SHP77 treated with DMSO at 0.1 percent for 48 hours (cell line): ENCODE data around the gene SIM1.
A peak's percentile ranks its signal among the peaks of the same experiment; 100 is the strongest.

ENCODE experiments used
- DNase-seq: peaks from one replicate; lab custom pipeline; 2025; lab: John Stamatoyannopoulos, UW

Gene SIM1

DNA sequence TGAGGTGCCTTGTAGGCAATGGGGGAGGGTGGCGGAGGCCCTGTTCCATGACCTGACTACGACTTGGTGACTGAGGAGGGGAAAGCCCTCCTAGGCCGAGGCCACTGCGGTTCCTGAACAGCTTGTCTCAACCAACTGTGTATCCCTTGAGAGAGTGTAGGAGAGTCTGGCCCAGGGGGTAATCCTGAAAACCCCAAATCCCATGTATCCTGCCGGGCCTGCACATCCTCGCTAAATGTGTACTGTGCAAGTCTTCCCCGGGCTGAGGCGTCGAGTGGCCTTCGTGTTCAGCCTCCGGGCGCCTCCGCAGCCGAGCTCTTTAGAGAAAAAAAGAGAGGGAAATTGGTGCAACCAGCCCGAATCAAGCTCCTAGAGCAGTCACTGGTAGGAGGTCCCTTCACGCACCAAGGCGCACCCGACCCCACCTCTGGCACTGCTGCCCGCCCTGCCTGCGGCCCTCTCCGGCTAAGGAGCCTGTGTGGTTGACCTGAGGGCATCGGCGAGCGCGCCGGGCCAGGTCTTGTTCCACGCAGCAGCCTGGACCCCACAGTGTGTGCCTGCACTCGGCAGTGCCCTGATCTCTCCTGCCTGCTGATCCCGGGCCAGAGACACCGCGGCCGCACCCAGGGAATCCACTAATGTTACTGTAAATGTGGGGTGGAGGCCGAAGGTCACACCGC lies 7.3 kb downstream of the SIM1 start:
- DNase-seq, result no peak

DNA sequence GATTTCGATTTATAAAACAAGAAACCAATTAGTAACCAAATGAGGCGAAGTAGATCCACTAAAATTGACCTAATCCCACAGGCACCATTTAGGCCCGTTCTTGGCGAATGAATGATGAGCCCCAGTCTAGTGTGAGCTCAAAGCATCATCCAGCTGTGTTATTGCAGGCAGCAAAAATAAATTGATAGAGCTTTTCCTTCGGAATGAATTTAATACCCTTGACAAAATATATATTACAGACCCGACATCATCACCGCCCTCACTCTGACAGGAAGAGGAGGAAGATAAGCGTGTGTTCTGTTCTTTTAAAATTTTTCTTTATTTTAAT lies 7.8 kb downstream of the SIM1 start:
- no peak for DNase-seq

DNA sequence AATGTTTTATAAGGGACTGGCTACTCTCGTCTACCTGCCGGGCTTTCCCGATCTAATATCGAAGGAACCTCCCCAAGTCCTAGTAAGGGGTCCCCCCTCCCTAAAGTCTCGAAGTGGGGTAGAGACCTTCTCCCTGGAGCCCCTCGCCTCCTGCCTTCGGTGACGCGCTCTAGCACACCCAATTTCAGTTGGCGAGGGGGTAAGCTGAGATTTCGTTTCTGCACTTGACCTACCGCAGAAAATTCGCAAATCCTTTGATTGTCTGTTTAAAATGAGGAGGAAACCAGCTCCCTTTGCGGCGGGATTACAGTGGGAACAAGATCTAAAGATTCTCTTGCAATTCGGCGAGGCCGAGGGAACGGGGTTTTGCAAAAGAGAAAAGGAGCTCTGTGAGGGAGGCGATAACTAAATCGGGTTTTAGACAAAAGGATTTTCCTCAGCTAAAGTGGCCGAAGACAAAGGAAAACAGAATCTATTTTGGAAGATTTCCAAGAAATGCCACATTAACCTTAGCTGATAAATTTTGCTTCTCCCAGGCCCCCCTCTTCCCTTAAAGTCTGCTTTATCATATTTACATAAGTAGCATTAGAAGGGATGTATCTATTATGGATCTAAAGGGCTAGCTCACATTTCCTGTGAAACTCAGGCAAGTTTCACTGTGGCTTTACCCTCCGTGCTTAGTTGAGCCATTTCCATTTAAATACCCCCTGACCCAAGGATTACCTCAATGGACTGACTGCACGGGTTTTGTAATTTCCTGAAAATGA lies 8.4 kb downstream of the SIM1 start:
- no peak for DNase-seq

DNA sequence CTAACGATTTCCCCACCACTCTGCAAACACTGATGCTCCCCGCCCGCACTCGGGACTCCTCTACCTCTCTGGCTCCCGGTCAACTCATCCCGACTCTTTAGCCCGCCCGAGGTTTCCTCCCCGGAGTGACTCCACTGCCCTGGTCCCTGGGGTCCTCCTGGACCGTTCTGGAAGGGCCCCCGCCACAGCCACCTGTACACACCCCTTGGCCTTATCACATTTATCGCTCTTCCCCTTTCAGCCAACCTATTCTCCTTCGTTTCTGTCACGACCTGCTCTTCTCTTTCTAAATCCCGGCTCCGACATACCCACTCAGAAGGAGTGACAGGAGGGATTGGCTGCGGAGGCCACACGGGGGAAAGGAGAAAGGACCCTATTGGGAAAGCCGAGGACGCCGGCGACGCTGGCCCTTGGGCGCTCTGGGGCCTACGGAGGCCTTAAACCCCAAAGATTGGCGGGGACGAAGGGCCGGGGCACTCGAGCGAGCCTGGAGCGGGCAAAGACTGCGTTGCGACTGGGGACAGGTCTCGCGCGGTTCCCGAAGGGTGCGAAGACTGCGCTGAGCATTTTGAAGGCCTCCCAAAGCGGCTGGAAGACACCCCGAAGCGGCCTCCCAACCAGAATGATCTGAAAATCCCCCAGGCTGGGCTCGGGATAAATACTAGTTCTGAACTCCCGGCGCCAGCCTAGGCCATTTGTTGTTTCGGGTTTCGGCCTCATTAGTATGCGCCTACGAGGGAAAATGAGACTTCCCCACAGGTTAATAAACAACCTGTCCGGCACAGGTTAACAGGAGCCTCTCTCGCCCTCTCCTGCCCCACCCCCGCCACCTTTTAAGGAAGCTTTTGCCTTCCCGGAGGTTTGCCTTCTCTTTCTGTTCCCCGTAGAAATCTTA lies 9.2 kb downstream of the SIM1 start:
- DNase-seq, result no peak

DNA sequence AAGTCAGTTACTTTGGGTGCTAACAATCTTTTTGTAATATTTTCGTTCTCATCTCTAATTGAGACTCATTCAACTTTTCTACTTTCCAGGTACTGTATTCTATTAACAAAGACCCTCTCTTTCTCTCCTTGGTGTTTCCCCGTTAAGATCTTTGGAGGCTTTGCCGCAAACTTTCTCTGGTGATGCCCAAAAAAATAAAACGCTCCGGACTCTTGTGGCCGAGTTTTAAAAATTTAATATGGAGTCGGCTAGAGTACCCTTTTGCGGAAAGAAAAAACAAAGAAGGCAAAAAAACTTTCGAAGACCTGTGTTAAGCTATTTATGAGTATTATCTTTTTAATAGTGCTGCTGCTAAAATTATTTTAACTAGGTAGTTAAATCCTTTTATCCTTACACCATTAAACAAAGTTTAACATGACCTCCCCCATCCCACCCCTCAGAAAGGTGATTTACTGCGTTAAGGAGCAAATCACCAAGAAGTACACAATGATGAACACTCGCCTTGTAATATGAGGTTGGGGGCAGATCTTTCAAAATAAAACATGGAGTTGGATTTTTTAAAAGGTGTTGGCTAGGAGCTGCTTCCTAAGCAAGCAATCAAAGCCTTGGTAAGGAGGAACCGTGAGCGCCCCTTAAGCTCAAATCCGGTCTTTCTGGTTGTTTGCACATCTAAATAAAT lies 10.0 kb downstream of the SIM1 start:
- no peak for DNase-seq

DNA sequence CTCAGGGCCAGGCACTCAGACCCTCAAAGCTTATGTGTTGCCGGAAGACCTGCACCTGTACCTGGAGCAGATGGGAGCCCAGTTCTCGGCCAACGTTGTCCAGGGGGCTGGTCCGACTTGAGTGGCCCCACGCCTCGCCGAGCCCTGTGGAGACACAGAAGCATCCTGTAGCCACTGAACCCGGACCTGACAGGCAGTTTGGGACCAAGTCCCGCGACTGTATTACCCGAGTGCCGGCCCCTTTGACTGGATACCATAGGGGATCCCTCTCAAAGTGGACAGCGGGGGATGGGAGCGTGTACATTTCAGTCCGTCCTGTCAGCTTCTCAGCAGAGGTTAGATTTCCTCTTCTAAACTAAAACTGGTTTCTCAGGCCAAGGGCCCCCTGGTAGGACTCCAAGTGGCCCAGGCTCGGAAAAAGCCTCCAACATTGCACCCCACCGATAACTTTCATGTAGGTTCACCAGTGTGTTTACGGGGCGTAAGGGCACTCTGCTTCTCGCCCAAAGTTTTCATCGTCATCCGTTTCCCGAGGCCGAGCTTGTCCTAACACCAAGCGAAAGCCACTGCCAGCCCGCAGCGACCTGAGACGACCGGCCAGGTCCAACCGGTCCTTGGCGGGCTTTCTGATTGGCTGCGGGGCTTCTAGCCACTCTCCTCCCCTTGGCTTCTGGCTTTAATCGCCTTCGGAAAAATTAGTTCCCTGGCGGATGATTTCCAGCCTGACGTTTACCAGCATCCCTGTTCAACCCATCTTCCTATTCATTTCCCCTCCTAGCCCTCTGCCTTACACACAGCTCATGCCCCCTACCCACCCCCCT lies 10.8 kb downstream of the SIM1 start:
- DNase-seq, result no peak

DNA sequence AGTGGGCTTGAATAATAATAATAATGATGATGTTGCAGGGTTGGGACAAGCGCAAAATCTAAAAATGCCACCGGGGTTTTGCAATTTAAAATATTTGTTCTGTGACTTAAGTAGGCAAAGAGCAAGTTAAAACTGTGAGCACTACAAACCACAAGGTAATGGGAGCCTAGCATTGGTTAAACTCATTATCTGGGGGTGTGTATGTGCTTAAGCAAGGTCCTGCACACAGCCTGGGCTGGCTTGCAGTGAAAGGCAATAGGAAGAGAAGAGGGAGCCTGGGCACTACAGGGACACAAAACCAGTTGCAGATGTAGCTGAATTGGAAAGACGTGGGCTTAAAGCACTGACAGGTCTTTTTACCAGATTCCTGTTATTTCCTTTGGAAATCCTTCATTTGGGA lies 11.7 kb downstream of the SIM1 start:
- no peak for DNase-seq

DNA sequence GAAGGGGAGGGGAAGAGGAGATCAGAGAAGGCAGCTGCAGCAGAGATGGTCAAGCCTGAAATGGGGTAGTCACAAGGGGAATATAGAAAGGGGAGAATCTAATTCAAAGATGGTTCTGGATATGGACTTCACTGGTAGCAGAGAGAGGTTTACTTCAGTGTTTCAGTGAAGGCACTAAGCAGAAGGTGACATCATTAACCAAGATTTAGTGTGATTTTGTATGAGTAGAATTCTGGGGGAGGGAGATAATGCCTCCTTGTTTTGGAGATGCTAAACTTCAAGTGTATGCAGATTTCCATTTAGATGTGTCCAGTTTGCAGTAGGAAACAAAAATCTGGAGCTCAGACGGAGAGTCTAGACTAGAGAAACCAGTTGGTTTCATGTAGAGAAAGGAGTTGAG lies 13.1 kb downstream of the SIM1 start:
- DNase-seq, result no peak

DNA sequence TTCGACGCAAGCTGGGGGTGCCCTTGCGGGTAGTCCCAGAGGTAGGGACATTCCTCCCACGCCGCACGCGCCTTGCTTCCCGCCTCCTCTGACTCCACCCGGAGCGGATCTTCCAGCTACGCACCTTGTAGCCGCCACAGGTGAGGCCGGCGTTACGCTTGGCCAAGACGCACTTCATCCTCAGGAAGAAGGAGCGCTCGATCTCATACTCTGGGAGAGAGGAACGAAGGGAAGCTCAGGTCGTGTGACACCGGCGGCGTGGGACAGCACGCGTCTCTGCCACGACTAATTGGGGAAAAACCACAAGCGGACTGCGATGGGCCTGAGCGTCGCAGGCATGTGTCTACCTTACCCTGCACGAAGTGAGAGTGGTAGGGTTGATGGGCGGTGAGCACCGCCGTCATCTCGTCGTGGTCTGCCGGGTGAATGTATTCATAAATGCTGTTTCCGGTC lies 15.5 kb downstream of the SIM1 start:
- DNase-seq, result no peak

DNA sequence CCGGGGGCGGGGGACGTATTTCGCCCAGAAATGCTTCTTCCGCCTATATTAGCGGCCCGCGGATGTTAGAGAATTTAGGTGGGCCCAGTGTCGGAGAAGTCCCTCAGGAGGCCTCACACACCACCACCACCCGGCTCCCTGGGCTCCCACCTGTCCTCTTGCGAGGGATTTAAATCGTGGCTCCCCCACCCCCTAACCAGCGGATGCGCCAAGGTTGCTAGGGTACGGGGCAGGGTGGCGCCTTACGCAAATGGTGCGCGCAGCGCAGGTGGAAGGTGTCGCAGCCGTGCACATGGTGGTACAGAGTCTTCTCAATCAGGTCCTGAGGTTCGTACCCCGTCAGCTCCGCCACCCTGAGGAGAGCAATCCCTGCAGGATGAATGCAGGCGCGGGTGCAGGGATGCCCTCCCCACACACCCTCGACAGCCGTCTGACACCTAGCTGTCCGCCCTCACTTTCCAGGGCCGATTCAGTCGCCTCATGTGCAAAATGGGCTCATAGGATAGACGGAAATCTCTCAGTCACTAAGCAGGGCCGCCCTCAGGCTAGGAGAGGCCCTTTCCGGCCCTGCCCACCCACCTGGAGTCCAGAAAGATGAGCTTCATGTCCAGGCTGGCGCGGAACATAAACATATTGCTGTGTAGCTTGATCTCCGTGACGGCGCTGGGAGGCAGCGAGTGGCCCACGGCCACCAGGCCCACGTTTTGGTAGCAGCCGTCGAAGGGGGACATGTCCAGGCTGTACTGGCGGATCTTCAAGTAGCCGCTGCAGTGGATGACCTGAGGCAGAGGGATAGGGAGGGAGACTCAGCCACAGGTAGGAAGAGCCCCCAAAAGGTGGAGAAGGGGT lies 16.6 kb downstream of the SIM1 start:
- DNase-seq, result no peak

DNA sequence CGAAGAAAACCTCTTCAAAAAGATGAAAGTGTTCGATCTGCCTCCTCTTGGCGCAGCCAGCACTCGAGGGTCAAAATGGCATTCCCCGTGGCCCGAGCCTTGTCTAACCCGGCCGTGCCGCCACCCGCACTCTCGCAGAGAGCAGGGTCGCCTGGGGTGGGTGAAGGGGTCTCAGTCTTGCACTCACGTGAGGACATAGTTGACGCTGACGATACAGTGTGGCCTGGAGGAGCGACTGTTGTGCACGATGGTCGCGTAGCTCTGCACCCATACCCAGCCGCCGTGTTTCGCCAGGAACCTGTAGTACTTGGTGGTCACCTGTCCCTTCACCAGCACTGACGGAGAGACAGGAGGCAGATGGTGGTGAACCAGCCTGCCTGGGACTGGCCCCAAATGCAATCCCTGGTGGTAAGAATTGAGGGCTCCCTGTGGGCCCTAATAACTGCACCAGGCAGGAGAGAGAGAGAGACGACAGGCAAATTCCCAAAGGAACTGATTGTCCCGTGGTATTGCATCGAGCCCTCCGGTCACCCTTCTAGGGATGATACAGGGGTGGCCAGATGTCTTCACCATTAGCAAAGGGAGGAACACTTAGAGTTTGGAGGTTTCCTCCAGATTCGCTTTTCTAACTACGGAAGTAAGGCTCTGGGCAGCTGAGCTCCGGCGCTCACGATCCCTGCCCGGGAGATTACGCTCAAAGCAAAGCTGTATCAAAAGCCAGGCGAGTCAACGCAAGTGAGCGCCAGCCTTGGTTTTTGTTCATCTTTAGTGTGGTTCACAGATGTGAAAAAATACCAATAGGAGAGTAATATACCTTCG lies 17.4 kb downstream of the SIM1 start:
- DNase-seq, result no peak

DNA sequence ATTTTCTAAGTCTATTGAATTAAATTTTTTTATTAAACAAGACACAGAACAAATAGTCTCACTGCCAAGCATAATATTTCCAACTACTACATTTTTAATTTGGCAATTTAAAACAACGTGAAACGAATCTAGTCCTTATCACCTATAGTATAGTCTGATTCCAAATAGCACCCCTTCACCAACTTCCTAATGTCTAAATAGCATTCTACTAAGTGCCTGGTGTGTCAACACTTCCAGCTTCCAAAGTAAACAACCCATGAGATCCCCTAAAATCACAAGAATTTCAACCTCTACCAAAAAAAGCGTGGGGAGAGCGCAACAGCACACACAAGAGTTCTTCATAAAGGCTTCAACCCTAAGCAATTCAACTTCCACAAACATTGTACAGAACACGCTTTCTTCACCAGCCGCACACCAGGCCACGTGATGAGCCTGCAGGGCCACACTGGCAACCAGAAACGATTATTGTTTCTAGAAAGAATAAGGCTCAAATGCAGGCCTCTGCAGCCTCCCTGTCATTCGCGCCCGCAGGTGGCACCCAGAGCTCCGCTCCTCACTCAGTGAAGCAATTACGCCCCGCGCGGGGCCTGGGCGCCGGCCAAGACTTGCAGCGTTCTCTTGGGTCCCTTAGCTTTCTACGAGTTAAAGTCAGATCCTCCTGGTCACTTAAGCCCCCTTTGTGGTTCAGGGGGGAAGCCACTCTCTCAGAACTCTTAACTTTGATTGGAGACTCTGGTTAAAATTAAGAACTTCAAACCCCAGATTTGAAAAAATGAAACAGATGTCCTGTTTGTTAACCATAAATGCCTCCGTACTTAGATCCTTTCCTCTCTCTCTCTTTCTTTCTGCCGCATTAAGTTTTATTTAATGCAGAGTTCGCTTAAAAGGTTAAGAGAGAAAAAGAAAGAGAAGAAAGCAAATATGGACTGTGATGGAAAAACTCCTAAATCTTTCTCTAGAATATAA lies 18.3 kb downstream of the SIM1 start:
- DNase-seq, result peak; percentile 76

DNA sequence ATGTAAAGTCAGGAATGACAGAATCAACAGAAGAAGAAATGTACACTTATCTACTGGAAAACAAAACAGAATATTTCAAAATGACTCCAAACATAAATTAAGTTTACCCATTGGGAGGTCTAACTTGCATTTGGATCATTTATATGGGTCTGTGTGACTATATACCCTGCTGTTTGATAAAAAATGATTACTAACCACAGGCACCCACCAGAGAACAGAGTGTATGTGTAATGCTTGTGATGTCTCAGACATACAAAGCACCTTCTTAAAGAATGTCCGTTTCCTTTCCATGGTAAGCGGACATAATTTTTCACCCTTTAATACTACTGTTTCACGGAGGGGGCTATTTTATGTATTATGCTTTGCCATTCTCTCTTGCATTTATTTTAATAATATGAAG lies 19.2 kb downstream of the SIM1 start:
- no peak for DNase-seq

DNA sequence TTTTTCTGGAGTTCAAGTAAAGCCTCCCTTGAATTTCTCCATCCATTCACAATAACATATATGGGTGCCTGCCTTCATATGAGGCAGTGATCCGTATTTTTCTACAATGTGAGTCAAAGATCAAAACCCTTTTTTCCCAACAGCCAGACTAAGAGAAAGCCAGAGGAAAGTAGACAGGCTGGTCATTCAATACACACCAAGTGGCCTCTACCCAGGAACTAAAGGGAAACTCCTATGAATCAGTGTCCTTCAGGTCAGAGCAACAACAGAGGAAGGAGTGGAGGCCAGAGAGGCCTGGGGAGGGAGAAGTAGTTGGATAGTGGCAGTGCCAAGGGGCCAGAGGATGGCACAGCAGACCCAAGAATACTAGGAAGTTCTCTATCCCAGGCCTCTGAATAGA lies 23.8 kb downstream of the SIM1 start:
- DNase-seq, result no peak

DNA sequence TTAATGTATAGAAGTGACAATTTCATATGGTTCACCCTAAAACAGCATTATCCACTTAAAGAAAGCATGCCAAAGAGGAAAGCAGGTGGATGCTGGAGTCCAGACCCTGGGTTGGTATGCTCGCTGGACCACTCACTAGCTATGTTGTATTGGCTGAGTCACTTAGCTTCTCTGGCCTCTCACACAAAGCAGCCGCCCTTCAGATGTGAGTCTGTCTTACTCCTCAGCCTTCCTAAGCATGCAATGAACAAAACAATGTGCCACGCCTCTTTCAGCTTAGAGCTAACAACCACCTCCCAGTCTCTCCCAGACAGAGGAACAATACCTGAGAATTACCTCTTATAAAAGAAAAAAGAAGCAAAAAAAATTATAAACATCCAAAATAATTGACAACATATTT lies 29.4 kb downstream of the SIM1 start:
- DNase-seq, result no peak

DNA sequence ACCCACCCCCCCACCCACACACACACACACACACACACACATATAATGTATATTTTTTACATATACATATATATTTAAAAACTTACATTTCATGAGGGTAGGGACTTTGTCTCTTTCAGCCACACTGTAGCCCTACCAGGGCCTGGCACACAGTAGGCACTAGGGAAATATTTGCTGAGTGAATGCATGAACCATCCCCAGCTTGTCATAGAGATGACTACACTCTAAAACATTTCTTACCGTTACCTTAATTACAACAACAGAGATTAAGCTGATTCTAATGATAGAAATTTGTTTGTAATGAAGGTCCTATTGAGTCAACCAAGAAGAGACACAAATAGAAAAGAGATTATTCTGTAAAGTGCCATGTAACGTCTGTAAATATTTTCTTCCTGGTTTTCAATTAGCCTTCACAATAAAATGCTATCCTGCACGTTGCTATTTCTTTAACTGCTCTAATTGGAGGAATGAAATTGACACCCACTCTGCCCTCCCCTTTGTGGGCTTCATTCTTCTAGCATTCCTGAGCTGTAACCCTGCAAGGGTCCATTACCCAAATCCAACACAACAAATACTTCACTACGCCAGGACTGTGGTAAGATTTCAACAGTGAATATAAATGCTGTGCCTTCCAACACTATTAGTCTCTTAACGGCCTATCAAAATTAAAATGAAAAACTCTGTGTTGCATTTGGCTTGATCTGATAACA lies 30.8 kb downstream of the SIM1 start:
- DNase-seq, result no peak

DNA sequence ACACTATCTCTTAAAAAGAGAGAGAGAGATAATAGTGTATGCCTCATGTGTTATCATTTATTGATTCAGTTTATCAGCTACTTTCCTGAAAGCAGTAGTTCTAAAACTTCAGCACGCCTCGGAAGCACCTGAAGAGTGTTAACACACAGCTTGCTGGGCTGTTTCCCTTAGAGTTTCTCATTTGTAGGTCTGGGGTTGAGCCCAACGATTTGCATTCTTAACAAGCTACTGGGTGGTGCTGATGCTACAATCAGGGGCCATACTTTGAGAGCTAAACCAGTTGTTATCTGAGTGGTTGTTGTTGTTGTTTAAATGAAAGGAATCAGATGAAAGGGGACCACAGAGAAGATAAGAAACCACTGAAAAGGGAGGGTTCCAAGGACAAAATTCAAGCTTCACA lies 32.6 kb downstream of the SIM1 start:
- no peak for DNase-seq

DNA sequence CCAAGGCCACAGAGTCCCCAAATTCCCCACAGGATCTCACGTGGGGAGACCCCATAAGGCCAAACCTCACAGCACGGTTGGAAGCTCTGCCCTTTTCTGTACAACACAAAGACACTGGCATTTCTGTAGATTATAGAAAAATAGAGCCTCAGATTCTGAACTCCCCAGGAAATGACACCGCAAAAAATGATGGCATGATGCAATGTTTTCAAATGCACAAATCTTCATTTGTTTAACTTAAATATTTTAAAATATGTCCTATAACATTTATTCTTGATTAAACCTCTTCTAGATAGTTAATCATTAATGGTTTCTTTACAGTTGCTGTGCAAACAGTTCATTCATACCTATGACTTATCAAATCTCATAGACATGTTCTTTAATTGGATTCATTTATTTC lies 33.8 kb downstream of the SIM1 start:
- DNase-seq, result no peak
